GM23338 (cell line): ENCODE measurements around the gene TPO.

Source experiments
- CREB1 ChIP-seq: fragments of 250-450 bp; sonication (Bioruptor Pico); IDR thresholded peaks from 2 replicates; pipeline ENCODE4 v1.5.0; 2020; ENCODE audit warnings: low read depth, mild to moderate bottlenecking, moderate library complexity
- EZH2 ChIP-seq: fragments of 200-600 bp; sonication (generic); IDR thresholded peaks from one replicate; pipeline ENCODE4 v1.8.0; 2017; ENCODE audit warnings: antibody characterized with exemption, mild to moderate bottlenecking, low read depth; ENCODE audit not compliant: unreplicated experiment
- EZH2phosphoT487 ChIP-seq: fragments of 200-600 bp; sonication (generic); IDR thresholded peaks from one replicate; pipeline ENCODE4 v1.8.1; 2018; ENCODE audit warnings: antibody characterized with exemption; ENCODE audit not compliant: unreplicated experiment
- JUNB ChIP-seq: IDR thresholded peaks from one replicate; pipeline ENCODE4 v1.6.1; 2016; ENCODE audit warnings: antibody characterized with exemption; ENCODE audit not compliant: unreplicated experiment
- POLR2AphosphoS5 ChIP-seq: IDR thresholded peaks from 2 replicates; pipeline ENCODE4 v1.6.1; 2016; ENCODE audit warnings: antibody characterized with exemption, low read depth
- TF ChIP-seq, protein P1 (sequence below), 2 experiments: fragments of 200-600 bp in 1 of 2; sonication (generic) in 1 of 2; conservative IDR thresholded peaks; 2 replicates each; pipeline versions ENCODE4 v1.5.1 to v1.6.1; 2016 to 2017; ENCODE audit warnings: antibody characterized with exemption in 2 of 2, low read depth in 2 of 2, mild to moderate bottlenecking in 2 of 2, moderate library complexity in 1 of 2

- TF ChIP-seq, protein P1, sequence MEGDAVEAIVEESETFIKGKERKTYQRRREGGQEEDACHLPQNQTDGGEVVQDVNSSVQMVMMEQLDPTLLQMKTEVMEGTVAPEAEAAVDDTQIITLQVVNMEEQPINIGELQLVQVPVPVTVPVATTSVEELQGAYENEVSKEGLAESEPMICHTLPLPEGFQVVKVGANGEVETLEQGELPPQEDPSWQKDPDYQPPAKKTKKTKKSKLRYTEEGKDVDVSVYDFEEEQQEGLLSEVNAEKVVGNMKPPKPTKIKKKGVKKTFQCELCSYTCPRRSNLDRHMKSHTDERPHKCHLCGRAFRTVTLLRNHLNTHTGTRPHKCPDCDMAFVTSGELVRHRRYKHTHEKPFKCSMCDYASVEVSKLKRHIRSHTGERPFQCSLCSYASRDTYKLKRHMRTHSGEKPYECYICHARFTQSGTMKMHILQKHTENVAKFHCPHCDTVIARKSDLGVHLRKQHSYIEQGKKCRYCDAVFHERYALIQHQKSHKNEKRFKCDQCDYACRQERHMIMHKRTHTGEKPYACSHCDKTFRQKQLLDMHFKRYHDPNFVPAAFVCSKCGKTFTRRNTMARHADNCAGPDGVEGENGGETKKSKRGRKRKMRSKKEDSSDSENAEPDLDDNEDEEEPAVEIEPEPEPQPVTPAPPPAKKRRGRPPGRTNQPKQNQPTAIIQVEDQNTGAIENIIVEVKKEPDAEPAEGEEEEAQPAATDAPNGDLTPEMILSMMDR (conservative IDR thresholded peaks at IDR 0.05; ENCODE audit: low read depth in 2 of 2): no peak
- TF ChIP-seq CREB1 (CRISPR knock-in tag) (no peak), POLR2AphosphoS5 (no peak), EZH2phosphoT487 (no peak), EZH2 (no peak), JUNB (no peak)
Observed at GRCh38 chr2:1418566-1418965, 5.3 kb downstream of the TPO start.
